ENCODE data around the gene RAI14. TPM values are rescaled to one million over a fixed set of nuclear protein-coding genes. Genes with fewer than 3 reads are reported as not detected.
A peak's percentile ranks its signal among the peaks of the same experiment; 100 is the strongest.
"Not testable (repeated sequence)": the region's sequence is repeated elsewhere in the genome, so short reads cannot be mapped to it uniquely, and the experiment has no call there.

RAI14 gene
- total RNA-seq, 1 donor from 2014 or later, result 259 TPM

DNA sequence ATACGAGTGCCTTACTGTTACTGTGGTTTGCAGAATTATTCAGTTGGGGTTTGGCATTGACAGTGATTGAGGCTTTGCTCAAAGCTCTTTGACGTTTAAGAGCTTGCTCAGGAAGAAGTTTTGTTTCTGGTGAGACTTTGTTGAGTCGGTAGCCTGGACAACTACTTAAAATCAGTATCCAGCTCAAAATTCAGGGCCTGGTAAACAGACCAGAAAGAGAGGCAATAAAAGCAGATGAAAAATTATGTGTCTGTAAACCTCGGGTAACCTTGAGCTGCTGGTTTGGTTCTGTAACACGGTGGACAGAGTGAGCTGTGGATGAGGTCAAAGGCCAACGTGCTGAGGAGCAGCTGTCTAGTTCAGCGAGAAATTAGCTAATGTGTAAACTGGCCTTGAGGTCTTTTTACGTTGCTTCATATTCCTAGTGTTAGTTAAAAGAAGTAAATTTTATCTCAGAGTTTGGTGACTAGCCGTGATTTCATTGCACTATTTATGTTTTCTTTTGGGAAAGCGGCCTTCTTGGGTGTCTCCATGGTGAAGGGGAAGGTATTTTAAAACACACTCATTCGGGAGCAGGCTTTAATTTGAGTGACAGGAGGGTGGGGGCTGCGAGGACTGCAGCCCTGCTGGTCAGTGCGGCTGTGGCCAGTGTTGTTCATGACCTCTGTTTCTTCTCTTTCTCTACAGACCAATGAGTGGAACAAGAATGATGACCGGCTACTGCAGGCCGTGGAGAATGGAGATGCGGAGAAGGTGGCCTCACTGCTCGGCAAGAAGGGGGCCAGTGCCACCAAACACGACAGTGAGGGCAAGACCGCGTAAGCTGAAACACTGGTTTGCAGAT is 100.9 kb downstream of the RAI14 start:
- Mint-ChIP-seq H3K36me3 (ENCODE audit: unreplicated experiment) (peaks cover 22% of the 10 kb centered on the region), H3K4me3 (ENCODE audit: unreplicated experiment) (peak overlapping the region; percentile 47), H3K27ac (ENCODE audit: unreplicated experiment) (peak overlapping the region; percentile 79), H3K27me3 (ENCODE audit: unreplicated experiment) (peaks cover 12% of the 10 kb centered on the region), H3K4me1 (ENCODE audit: low read depth, unreplicated experiment) (peaks cover 31% of the 10 kb centered on the region), H3K9me3 (ENCODE audit: unreplicated experiment) (peaks cover 7% of the 10 kb centered on the region)
- peak; percentile 21 for DNase-seq
- TF ChIP-seq, protein P1, sequence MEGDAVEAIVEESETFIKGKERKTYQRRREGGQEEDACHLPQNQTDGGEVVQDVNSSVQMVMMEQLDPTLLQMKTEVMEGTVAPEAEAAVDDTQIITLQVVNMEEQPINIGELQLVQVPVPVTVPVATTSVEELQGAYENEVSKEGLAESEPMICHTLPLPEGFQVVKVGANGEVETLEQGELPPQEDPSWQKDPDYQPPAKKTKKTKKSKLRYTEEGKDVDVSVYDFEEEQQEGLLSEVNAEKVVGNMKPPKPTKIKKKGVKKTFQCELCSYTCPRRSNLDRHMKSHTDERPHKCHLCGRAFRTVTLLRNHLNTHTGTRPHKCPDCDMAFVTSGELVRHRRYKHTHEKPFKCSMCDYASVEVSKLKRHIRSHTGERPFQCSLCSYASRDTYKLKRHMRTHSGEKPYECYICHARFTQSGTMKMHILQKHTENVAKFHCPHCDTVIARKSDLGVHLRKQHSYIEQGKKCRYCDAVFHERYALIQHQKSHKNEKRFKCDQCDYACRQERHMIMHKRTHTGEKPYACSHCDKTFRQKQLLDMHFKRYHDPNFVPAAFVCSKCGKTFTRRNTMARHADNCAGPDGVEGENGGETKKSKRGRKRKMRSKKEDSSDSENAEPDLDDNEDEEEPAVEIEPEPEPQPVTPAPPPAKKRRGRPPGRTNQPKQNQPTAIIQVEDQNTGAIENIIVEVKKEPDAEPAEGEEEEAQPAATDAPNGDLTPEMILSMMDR (IDR thresholded peaks at IDR 0.05; ENCODE audit: partially characterized antibody, unreplicated experiment), result no peak

DNA sequence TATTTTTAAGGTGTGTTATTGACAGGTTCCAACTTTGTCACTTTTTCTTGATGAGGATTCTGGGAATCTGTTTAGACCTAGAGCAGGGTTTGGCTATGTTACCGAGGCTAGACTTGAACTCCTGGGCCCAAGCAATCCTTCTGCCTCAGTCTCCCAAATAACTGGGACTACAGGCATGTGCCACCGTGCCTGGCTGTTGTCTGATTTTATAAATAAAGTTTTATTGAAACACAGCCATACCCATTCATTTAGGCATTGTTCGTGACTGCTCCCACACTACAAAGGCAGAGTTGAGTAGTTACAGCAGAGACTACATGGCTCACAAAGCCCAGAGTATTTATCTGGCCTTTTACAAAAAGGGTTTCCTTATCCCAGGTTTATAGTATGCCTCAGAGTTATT is 102.4 kb downstream of the RAI14 start:
- TF ChIP-seq, protein P1 (IDR thresholded peaks at IDR 0.05; ENCODE audit: partially characterized antibody, unreplicated experiment), result no peak
- Mint-ChIP-seq H3K4me3 (ENCODE audit: unreplicated experiment) (no peak overlapping the region), H3K36me3 (ENCODE audit: unreplicated experiment) (peaks cover 25% of the 10 kb centered on the region), H3K27me3 (ENCODE audit: unreplicated experiment) (peaks cover 14% of the 10 kb centered on the region), H3K9me3 (ENCODE audit: unreplicated experiment) (peaks cover 8% of the 10 kb centered on the region), H3K4me1 (ENCODE audit: low read depth, unreplicated experiment) (peaks cover 27% of the 10 kb centered on the region), H3K27ac (ENCODE audit: unreplicated experiment) (no peak overlapping the region)
- DNase-seq, result no peak

GRCh38 chr5:34759213-34759612 is 103.1 kb downstream of the RAI14 start:
- Mint-ChIP-seq H3K4me1 (ENCODE audit: low read depth, unreplicated experiment) (peaks cover 27% of the 10 kb centered on the region), H3K36me3 (ENCODE audit: unreplicated experiment) (peaks cover 28% of the 10 kb centered on the region), H3K27me3 (ENCODE audit: unreplicated experiment) (peaks cover 19% of the 10 kb centered on the region)
- DNase-seq; H3K4me3 Mint-ChIP-seq (ENCODE audit: unreplicated experiment); H3K27ac Mint-ChIP-seq (ENCODE audit: unreplicated experiment); H3K9me3 Mint-ChIP-seq (ENCODE audit: unreplicated experiment): not testable (repeated sequence)

- H3K4me3 Mint-ChIP-seq (ENCODE audit: unreplicated experiment), result no peak overlapping the region
- DNase-seq, result no peak
- H3K27me3 Mint-ChIP-seq (ENCODE audit: unreplicated experiment), result peaks cover 15% of the 10 kb centered on the region
- H3K27ac Mint-ChIP-seq (ENCODE audit: unreplicated experiment), result no peak overlapping the region
- H3K36me3 Mint-ChIP-seq (ENCODE audit: unreplicated experiment), result peaks cover 25% of the 10 kb centered on the region
- H3K4me1 Mint-ChIP-seq (ENCODE audit: low read depth, unreplicated experiment), result no peaks in the 10 kb centered on the region
- TF ChIP-seq, protein P1 (IDR thresholded peaks at IDR 0.05; ENCODE audit: partially characterized antibody, unreplicated experiment), result no peak
- H3K9me3 Mint-ChIP-seq (ENCODE audit: unreplicated experiment), result peaks cover 6% of the 10 kb centered on the region
These were observed 109.5 kb downstream of the RAI14 start for GRCh38 chr5:34765662-34766061.

DNA sequence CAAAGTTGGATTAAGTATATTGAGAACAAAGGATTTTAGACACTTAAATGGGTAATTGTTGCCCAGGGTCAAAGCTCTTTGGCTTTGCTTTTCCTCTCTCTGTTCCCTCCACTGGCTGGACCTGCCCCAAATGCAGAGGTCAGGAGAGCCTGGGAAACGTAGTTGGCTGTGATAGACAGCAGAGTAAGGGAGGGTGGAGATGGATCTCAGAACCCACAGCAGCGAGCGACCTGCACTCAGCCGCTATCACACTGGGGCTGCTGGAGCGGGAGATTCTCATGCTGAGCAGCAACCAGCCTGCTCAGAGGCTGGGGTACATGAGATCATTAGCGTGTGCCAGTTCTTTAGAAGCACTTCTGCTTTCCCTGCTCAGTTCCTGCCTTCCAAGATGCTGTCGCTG is 111.1 kb downstream of the RAI14 start:
- DNase-seq, result no peak
- Mint-ChIP-seq H3K36me3 (ENCODE audit: unreplicated experiment) (peaks cover 17% of the 10 kb centered on the region), H3K4me3 (ENCODE audit: unreplicated experiment) (no peak overlapping the region)

More for the DNA sequence above, 111.1 kb downstream of the RAI14 start:
- Mint-ChIP-seq H3K27ac (ENCODE audit: unreplicated experiment) (no peak overlapping the region), H3K27me3 (ENCODE audit: unreplicated experiment) (peaks cover 13% of the 10 kb centered on the region), H3K9me3 (ENCODE audit: unreplicated experiment) (peaks cover 4% of the 10 kb centered on the region), H3K4me1 (ENCODE audit: low read depth, unreplicated experiment) (no peaks in the 10 kb centered on the region)
- TF ChIP-seq, protein P1 (IDR thresholded peaks at IDR 0.05; ENCODE audit: partially characterized antibody, unreplicated experiment), result no peak

Data from glutamatergic neuron (in vitro differentiated cells).